ENCODE data around the gene KPNA6.

KPNA6 gene

DNA sequence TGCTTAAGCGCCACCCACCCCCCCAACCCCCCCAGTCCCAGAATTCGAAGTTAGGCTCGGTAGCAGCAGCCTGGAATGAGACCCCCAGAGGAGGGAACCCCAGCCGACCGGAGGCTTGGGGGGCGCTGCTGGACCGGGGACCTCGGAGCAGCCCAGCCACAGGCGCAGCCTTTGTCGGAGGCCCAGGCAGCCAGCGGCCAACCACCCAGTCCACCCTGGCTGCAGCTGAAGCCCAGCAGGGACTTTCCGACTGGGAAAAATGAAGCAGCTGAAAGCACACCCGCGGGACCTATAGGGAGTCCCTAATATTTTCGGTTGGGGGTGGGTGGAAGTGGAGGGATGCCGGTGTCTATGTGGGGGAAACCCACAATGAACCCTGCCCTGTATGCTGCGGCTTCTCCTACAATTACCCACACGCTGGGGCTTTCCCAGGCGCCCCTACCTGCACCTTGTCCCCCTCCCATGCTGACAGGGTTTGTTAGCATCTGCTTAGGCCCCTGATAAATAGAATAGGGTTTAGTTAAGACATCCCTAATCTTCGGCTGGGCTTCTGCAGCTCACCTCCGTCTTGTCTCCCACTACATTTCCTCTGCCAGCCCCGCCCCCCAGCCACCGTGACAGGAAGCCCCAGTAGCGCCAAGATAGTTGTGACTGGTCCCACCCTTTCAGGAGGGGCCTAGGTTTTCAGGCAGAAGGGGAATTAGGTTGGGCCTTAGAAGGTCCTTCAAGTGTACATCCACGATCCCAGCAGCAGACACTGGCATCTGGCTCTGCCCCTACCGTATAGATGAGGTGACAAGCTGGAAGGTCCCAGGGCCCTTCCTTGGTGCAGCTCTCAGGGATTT, 93.4 kb downstream of the KPNA6 start:
- no peak for DNase-seq (ENCODE audit: low read depth in 1 of 2, low spot score in 1 of 2)
- in situ Hi-C loops (cut with HindIII; ENCODE audit: low pct_unique_long_range_greater_than_20kb, low sequenced_read_pairs) = no loop called here
- no peak for TF ChIP-seq JUND (IDR thresholded peaks at IDR 0.05; ENCODE audit: low read depth)

DNA sequence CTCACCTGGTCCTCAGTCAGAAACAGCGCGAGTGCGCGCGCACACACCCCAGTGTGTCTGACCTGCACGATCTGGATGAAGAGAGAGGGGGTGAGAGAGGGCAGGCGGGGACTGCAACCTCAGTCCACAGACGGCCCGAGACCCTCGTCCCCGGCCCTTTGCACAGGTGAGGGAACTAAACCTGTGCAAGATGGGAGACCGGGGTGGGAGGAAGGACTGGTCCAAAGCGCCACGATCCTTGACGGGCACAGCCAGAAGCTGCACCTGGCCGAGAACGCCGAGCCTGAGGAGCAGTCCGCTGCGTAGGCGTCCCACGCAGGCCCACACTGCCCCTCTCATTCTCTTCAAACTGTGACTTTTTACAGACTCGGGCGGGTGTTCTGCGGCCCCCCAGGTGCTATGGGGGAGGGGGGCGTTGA, 97.1 kb downstream of the KPNA6 start:
- no peak for DNase-seq (ENCODE audit: low read depth in 1 of 2, low spot score in 1 of 2)
- in situ Hi-C loops (cut with HindIII; ENCODE audit: low pct_unique_long_range_greater_than_20kb, low sequenced_read_pairs) = no loop called here

DNA sequence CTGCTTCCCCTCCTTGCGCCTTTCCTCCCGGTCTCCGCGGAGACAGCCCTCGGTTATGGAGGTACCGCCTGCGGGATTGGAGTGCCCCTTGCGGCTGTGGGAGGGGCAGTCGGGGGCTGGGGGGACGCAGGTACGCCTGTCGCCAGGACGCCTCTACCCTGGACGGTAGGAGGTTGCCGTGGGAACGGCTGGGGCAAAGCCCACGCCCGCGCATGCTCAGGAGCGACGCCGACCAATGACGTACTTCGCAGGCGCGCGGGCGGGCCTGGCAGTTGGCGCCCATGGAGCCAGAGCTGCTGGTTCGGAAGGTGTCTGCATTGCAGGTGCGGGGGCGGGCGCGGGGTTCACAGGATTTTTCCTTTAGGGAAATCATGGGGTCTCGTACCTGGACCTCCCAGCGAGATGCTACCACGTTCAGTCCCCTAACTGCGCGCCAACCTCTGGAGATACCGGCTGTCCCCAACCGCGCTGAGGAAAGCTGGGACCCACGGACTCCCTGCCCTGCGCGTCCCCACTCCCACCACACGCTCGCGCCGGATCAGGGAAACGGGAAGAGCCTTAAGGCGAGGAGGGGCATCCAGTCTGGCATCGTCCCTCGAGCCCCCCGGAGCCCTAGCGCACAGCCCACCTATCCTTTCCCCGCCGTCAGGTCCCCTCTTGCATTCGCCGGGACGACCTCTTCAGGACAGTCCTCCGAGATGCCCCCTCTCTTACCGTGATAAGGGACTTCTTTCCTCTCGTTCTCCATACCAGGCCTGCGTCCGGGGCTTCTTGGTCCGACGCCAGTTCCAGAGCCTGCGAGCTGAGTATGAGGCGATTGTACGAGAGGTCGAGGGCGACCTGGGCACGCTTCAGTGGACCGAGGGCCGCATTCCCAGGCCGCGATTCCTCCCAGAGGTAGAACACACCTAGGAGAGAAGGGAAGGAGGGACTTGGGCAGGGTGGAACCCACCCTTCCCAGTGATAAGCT, 97.8 kb downstream of the KPNA6 start, which contains the start of gene IQCC:
TSS of gene IQCC (plus strand) at position 271 of the 970 bp plus-strand sequence. CDS start at position 282, 11 bp downstream.
- in situ Hi-C loops (cut with HindIII; ENCODE audit: low pct_unique_long_range_greater_than_20kb, low sequenced_read_pairs) = no loop called here
- peak; percentile 66 to 86 for DNase-seq (ENCODE audit: low read depth in 1 of 2, low spot score in 1 of 2)

More for the DNA sequence above, 97.1 kb downstream of the KPNA6 start:
- TF ChIP-seq JUND (IDR thresholded peaks at IDR 0.05; ENCODE audit: low read depth) = no peak

DNA sequence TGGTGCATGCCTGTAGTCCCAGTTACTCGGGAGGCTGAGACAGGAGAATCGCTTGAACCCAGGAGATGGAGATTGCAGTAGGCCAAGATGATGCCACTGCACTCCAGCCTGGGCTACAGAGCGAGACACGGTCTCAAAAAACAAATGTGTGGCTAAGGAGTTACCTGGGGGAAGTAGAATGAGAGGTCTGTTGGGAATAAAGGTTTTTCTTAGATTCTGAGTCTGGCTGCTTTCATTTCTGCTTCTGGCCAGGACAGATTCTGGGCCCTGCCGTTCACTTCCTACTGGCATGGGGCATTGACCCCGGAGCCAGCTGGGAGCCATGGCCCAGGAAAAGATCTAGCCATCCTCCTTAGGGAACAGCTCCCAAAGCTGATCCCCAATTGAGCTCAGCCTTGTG, 100.6 kb downstream of the KPNA6 start:
- in situ Hi-C loops (cut with HindIII; ENCODE audit: low pct_unique_long_range_greater_than_20kb, low sequenced_read_pairs) = no loop called here
- DNase-seq (ENCODE audit: low read depth in 1 of 2, low spot score in 1 of 2) = no peak
- no peak for TF ChIP-seq JUND (IDR thresholded peaks at IDR 0.05; ENCODE audit: low read depth)

More for the DNA sequence above, 97.8 kb downstream of the KPNA6 start, which contains the start of gene IQCC:
- TF ChIP-seq JUND (IDR thresholded peaks at IDR 0.05; ENCODE audit: low read depth) = no peak

DNA sequence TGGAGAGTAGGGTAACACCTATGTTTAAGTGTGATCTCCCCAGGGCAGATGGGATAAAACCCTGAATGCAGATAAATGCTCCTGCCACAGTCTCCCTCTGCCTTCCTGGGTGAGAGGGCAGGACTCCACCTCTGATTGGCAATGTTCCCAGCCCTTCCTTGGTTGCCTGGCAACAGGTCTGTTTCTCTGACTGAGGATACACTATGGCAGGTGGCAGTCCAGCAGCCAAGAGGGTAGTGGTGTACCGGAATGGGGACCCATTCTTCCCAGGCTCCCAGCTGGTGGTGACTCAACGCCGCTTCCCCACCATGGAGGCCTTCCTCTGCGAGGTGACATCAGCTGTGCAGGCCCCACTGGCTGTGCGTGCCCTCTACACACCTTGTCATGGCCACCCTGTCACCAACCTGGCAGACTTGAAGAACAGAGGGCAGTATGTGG, 101.1 kb downstream of the KPNA6 start, which contains the start of gene DCDC2B:
TSS of gene DCDC2B (plus strand) at position 199 of the 438 bp plus-strand sequence. CDS start at position 204, 5 bp downstream.
- no peak for TF ChIP-seq JUND (IDR thresholded peaks at IDR 0.05; ENCODE audit: low read depth)
- DNase-seq (ENCODE audit: low read depth in 1 of 2, low spot score in 1 of 2) = peak in 1 of 2 experiments; percentile 51
- in situ Hi-C loops (cut with HindIII; ENCODE audit: low pct_unique_long_range_greater_than_20kb, low sequenced_read_pairs) = no loop called here

DNA sequence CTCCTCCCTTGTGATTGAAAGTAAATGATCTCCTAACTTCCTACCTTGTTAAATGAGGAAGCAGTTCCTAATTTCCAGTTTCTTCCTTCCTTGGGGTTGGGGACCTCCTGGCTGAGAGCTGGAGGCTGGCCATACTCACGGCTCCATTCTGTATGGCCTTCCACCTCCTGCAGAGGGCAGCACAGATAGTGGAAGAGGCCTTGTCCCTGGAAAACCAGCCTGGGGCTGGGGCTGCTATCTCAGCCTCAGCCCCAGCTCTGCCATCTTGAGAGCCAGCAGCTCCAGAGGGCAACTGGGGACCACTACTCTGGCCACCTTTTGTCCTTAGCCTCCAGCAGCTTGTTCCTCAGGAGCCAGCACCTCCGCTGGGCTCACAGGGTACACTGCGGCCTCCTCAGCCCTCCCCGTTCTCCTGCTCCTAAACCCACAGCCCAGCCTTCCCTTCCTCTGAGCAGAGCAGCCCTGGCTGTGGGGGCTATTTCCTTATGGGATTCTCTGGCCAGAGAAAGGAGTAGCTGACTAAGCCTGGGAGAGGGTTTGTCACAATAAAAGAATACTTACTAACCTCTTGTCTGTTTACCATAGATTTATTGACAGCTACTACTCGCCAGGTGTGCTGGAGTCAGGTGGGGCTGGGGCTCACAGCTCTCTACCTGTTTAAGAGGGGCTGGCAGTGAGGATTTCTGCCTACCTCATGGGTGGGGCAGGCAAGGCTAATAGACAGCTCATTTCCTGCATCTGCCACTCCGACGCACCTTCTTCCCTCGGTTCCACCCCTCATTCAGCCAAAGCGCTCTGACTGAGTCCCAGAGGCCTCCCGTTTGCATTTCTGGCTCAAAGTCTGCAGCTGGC, 108.0 kb downstream of the KPNA6 start:
- peak; percentile 30 to 64 for DNase-seq (ENCODE audit: low read depth in 1 of 2, low spot score in 1 of 2)
- in situ Hi-C loops (cut with HindIII; ENCODE audit: low pct_unique_long_range_greater_than_20kb, low sequenced_read_pairs) = no loop called here
- no peak for TF ChIP-seq JUND (IDR thresholded peaks at IDR 0.05; ENCODE audit: low read depth)

DNA sequence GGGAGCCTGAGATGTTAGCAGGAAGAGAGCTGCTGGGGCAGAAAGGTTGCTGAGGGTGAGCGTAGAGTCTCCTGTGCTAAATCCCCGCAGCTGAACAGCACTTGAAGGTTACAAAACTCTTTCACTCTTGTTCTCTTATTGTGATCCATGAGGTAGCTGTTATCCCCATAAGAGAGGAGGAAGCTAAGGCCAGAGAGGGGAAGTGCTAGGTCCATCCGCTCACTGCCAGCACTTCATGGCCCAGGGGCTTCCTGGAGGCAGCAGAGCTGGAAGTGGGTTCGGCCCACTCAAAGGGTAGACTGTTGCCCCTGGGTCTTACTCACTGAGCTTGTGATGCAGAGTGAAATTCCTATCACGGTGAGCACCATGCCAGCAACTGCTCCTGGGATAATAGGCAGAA, 108.7 kb downstream of the KPNA6 start:
- in situ Hi-C loops (cut with HindIII; ENCODE audit: low pct_unique_long_range_greater_than_20kb, low sequenced_read_pairs) = no loop called here
- DNase-seq (ENCODE audit: low read depth in 1 of 2, low spot score in 1 of 2) = no peak
- TF ChIP-seq JUND (IDR thresholded peaks at IDR 0.05; ENCODE audit: low read depth) = no peak

DNA sequence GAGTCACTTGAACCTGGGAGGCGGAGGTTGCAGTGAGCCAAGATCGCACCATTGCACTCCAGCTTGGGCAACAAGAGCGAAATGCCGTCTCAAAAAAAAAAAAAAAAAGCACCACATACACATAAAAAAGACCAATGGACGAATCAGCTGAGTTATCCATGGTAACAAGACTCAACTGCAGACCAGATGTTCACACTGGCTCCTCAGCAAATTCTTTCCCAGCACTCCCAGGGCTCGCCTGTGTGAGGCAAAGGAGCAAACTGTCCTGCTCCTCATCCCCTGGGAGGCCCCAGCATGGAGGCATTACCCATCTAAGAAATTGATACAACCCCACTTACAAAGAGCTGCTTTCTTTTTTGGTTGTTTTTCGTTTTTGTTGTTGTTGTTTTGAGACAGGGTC, 111.2 kb downstream of the KPNA6 start:
- in situ Hi-C loops (cut with HindIII; ENCODE audit: low pct_unique_long_range_greater_than_20kb, low sequenced_read_pairs) = no loop called here

DNA sequence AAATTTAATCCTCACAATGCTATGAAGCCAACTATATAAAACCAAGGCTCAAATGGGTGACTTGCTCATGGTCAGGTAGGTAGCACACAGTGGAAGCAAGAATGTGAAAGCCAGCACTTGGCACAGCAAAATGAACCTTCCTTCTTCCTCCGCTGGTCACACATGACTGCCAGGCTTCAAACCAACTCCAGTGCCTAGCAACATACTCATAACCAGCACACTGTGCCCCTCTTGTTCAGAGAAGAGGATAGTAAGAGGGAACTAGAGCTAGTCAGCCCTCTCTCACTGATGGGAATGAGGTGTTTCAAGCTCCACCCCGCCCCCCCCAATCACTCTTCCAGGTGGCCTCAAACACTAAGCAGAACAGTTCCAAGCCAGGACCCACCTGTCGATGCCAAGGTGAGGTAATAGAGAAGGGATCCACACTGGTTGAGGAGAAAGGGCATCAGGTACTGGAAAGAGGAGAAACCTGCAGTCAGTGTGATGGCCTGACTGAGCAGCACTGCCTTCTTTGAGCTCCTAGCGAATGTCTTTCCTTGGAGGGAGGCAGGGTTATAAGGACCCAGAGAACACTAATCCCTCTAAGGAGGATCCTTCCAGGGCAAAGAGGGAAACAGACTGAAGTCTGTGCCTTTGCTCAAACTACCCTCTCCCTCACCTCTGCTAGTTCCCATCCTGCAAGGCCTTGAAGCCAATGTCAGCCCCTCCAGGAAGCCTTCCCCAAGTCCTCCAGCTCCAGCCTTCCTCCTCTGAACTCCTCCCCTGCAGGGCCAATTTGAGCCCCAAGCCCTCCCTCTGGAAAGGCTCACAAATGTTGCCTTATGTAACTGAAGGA, 113.1 kb downstream of the KPNA6 start:
- no peak for DNase-seq (ENCODE audit: low read depth in 1 of 2, low spot score in 1 of 2)
- TF ChIP-seq JUND (IDR thresholded peaks at IDR 0.05; ENCODE audit: low read depth) = no peak
- in situ Hi-C loops (cut with HindIII; ENCODE audit: low pct_unique_long_range_greater_than_20kb, low sequenced_read_pairs) = no loop called here

More for the DNA sequence above, 111.2 kb downstream of the KPNA6 start:
- no peak for DNase-seq (ENCODE audit: low read depth in 1 of 2, low spot score in 1 of 2)
- TF ChIP-seq JUND (IDR thresholded peaks at IDR 0.05; ENCODE audit: low read depth) = no peak

DNA sequence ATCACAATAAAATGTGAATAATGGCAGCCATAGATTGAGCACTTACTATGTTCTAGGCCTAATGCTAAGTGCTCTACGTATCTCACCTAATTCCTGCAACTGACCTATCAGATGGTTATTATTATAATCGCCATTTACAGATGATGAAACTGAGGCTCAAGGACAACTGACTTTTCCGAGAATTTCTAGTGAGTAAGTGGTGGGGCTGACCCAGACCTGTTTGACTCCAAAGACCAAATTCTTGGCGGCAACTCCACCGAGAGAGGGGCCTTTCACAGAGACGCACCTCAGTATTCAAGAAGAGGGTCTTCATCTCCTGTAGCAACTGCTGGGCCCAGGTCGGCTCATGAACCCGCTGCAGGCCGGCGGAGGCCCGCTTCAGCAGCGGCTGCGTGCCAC, 113.7 kb downstream of the KPNA6 start:
- in situ Hi-C loops (cut with HindIII; ENCODE audit: low pct_unique_long_range_greater_than_20kb, low sequenced_read_pairs) = no loop called here
- no peak for DNase-seq (ENCODE audit: low read depth in 1 of 2, low spot score in 1 of 2)
- TF ChIP-seq JUND (IDR thresholded peaks at IDR 0.05; ENCODE audit: low read depth) = no peak
